Epidermal melanocyte (primary cell): Measurements from ENCODE around the gene FHL2.
"Not testable (repeated sequence)": the region's sequence is repeated elsewhere in the genome, so short reads cannot be mapped to it uniquely, and the experiment has no call there.

Source experiments
- DNase-seq: peaks from one replicate; pipeline ENCODE4 v3.0.0; 2011; ENCODE audit warnings: low spot score; ENCODE audit not compliant: insufficient read length

The FHL2 gene

GRCh38 chr2:105344704-105345345 is 54.0 kb downstream of the FHL2 start:
- no peak for DNase-seq

GRCh38 chr2:105339414-105339813 is 59.4 kb downstream of the FHL2 start:
- DNase-seq, result no peak

GRCh38 chr2:105338020-105338385 is 60.8 kb downstream of the FHL2 start:
- no peak for DNase-seq

- peak; percentile 68 for DNase-seq
These were observed 61.5 kb downstream of the FHL2 start, which contains the start of gene C2orf49 for GRCh38 chr2:105337122-105338019. Gene C2orf49, plus strand, starts transcription at chr2:105337540. Its CDS starts 48 bp downstream, at chr2:105337588.

- DNase-seq, result no peak
These were observed 62.1 kb downstream of the FHL2 start for GRCh38 chr2:105336786-105337121.

- DNase-seq, result no peak
These were observed 63.4 kb downstream of the FHL2 start for GRCh38 chr2:105335469-105335868.

- no peak for DNase-seq
These were observed 64.6 kb downstream of the FHL2 start for GRCh38 chr2:105334211-105334610.

GRCh38 chr2:105330681-105331375 is 68.0 kb downstream of the FHL2 start:
- no peak for DNase-seq

- no peak for DNase-seq
These were observed 69.0 kb downstream of the FHL2 start, which contains the start of gene TGFBRAP1 for GRCh38 chr2:105329561-105330495. Gene TGFBRAP1, minus strand, starts transcription at chr2:105329735. Its CDS starts 21,434 bp downstream, at chr2:105308301.

GRCh38 chr2:105329197-105329554 is 69.7 kb downstream of the FHL2 start:
- DNase-seq, result no peak

GRCh38 chr2:105328281-105329196 is 70.3 kb downstream of the FHL2 start:
- peak; percentile 52 for DNase-seq

- no peak for DNase-seq
These were observed 71.2 kb downstream of the FHL2 start for GRCh38 chr2:105327690-105328089.

GRCh38 chr2:105327271-105327670 is 71.6 kb downstream of the FHL2 start:
- DNase-seq, result not testable (repeated sequence)

- no peak for DNase-seq
These were observed 73.4 kb downstream of the FHL2 start for GRCh38 chr2:105325389-105325963.

GRCh38 chr2:105324732-105325131 is 74.1 kb downstream of the FHL2 start:
- peak; percentile 87 for DNase-seq

- no peak for DNase-seq
These were observed 74.8 kb downstream of the FHL2 start for GRCh38 chr2:105324101-105324500.

GRCh38 chr2:105323111-105323510 is 75.7 kb downstream of the FHL2 start:
- no peak for DNase-seq

GRCh38 chr2:105321875-105322646 is 76.8 kb downstream of the FHL2 start:
- no peak for DNase-seq
